Effector memory CD8-positive, alpha-beta T cell (primary cell): ENCODE data around the gene XBP1.
A peak's percentile ranks its signal among the peaks of the same experiment; 100 is the strongest.

Source experiments
- ATAC-seq: fragments of 150-1000 bp; cut with Tn5 transposase; replicated peaks from 2 replicates; pipeline ENCODE4 v1.10.0; 2021; ENCODE audit warnings: mild to moderate bottlenecking, moderate library complexity
- DNase-seq, 3 experiments: peaks; one replicate each; pipeline ENCODE4 v3.0.0; 2021
- H3K27ac Mint-ChIP-seq, 2 donors: one replicate each; pipeline ENCODE4 v1.8.0; 2022; ENCODE audit warnings: mild to moderate bottlenecking in 2 of 2, mixed read lengths in 2 of 2, moderate library complexity in 2 of 2
- H3K27me3 Mint-ChIP-seq, 2 donors: one replicate each; pipeline ENCODE4 v1.8.0; 2022; ENCODE audit warnings: mixed read lengths in 2 of 2
- H3K36me3 Mint-ChIP-seq: one replicate; pipeline ENCODE4 v1.8.0; 2022; ENCODE audit warnings: mild to moderate bottlenecking, moderate library complexity, mixed read lengths; ENCODE audit not compliant: insufficient read depth
- H3K4me1 Mint-ChIP-seq, 2 donors: one replicate each; pipeline ENCODE4 v1.8.0; 2022; ENCODE audit warnings: low read depth in 2 of 2, mixed read lengths in 2 of 2
- H3K4me3 Mint-ChIP-seq, 2 donors: one replicate each; pipeline ENCODE4 v1.8.0; 2022; ENCODE audit warnings: mild to moderate bottlenecking in 2 of 2, mixed read lengths in 2 of 2, moderate library complexity in 2 of 2
- H3K9me3 Mint-ChIP-seq, 2 donors: one replicate each; pipeline ENCODE4 v1.8.0; 2022; ENCODE audit warnings: mixed read lengths in 2 of 2

Gene XBP1

GRCh38 chr22:28793976-28794584 is 6.3 kb downstream of the XBP1 start:
- Mint-ChIP-seq H3K27ac (peak overlapping the region; percentile 81 to 85), H3K27me3 (no peaks in the 10 kb centered on the region), H3K4me3 (peak overlapping the region in 1 of 2 donors; percentile 41), H3K4me1 (peaks cover 60 to 69% of the 10 kb centered on the region in 2 donors), H3K9me3 (no peaks in the 10 kb centered on the region), H3K36me3 (peaks cover 67% of the 10 kb centered on the region)
- DNase-seq (no peak), ATAC-seq (no peak)

DNA sequence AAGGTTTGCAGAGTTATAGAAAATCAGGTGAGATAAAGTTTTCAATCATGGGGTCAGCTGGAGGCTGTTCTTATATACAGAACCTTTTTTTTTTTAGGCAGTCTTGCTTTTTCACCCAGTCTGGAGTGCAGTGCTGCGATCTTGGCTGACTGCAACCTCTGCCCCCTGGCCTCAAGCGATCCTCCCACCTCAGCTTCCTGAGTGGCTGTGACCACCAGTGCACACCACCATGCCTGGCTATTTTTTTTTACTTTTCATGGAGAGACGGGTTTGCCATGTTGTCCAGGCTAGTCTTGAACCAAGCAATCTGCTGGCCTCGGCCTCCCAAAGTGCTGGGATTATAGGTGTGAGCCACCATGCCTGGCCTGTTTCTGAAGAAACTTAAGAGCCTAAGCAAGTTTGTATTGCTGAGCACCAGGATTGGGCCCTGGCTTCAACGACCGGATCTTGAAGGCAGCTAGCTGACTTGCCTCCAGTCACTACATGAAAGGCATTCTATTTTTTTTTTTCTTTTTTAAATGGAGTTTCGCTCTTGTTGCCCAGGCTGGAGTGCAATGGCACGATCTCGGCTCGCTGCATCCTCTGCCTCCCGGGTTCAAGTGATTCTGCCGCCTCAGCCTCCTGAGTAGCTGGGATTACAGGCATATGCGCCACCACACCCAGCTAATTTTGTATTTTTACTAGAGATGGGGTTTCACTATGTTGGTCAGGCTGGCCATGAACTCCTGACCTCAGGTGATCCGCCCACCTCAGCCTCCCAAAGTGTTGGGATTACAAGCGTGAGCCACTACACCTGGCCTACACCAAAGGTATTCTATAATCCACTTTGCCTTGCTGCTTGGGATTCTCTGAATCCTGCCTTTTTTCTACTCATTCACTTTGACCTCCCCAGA is 7.6 kb downstream of the XBP1 start:
- peaks cover 55 to 60% of the 10 kb centered on the region in 2 donors for H3K4me1 Mint-ChIP-seq
- H3K27me3 Mint-ChIP-seq, result no peaks in the 10 kb centered on the region
- peak overlapping the region; percentile 81 to 85 for H3K27ac Mint-ChIP-seq
- no peaks in the 10 kb centered on the region for H3K9me3 Mint-ChIP-seq
- peaks cover 63% of the 10 kb centered on the region for H3K36me3 Mint-ChIP-seq
- DNase-seq (no peak), ATAC-seq (peak; percentile 63)
- peak overlapping the region; percentile 48 to 54 for H3K4me3 Mint-ChIP-seq

GRCh38 chr22:28791841-28792490 is 8.4 kb downstream of the XBP1 start:
- Mint-ChIP-seq H3K4me3 (peak overlapping the region; percentile 19 to 54), H3K4me1 (peaks cover 54 to 55% of the 10 kb centered on the region in 2 donors)
- no peak for DNase-seq

GRCh38 chr22:28791124-28791523 is 9.2 kb downstream of the XBP1 start:
- ATAC-seq, result no peak
- H3K36me3 Mint-ChIP-seq, result peaks cover 59% of the 10 kb centered on the region
- H3K4me3 Mint-ChIP-seq, result peak overlapping the region in 1 of 2 donors; percentile 54
- peak overlapping the region; percentile 49 to 81 for H3K27ac Mint-ChIP-seq
- peaks cover 46% of the 10 kb centered on the region in 2 donors for H3K4me1 Mint-ChIP-seq
- no peaks in the 10 kb centered on the region for H3K9me3 Mint-ChIP-seq
- no peaks in the 10 kb centered on the region for H3K27me3 Mint-ChIP-seq
- DNase-seq, result no peak

More at GRCh38 chr22:28791841-28792490, 8.4 kb downstream of the XBP1 start:
- peak; percentile 50 for ATAC-seq
- H3K27ac Mint-ChIP-seq, result peak overlapping the region; percentile 81
- H3K27me3 Mint-ChIP-seq, result no peaks in the 10 kb centered on the region
- peaks cover 60% of the 10 kb centered on the region for H3K36me3 Mint-ChIP-seq
- no peaks in the 10 kb centered on the region for H3K9me3 Mint-ChIP-seq

DNA sequence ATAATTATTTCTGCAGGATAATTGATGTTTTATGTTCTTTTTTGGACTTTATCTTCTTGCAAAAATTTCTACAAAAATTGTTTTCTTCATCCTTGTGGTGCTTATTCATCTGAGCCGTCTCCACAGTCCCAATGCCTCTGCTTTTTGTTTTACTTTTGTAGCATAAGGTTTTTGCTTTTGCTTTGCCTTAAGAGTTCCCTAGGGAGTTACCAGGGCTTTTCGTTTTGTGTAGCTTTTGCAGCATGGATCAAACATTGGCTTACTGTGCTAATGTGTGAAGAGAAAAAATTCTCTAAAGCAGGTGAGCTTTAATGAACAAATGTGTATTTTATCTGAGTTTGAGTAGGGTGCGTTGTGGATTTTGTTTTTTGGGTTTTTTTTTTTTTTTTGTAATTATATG is 11.8 kb downstream of the XBP1 start:
- peaks cover 56% of the 10 kb centered on the region for H3K36me3 Mint-ChIP-seq
- no peaks in the 10 kb centered on the region for H3K27me3 Mint-ChIP-seq
- ATAC-seq (no peak), DNase-seq (no peak)
- H3K27ac Mint-ChIP-seq, result peak overlapping the region in 1 of 2 donors; percentile 44
- H3K9me3 Mint-ChIP-seq, result no peaks in the 10 kb centered on the region
- no peak overlapping the region for H3K4me3 Mint-ChIP-seq
- peaks cover 33 to 34% of the 10 kb centered on the region in 2 donors for H3K4me1 Mint-ChIP-seq

GRCh38 chr22:28783786-28784671 is 16.3 kb downstream of the XBP1 start:
- no peaks in the 10 kb centered on the region for H3K9me3 Mint-ChIP-seq
- ATAC-seq, result no peak
- peaks cover 80% of the 10 kb centered on the region for H3K36me3 Mint-ChIP-seq
- no peak for DNase-seq
- H3K27ac Mint-ChIP-seq, result peak overlapping the region in 1 of 2 donors; percentile 31
- H3K4me3 Mint-ChIP-seq, result no peak overlapping the region
- H3K27me3 Mint-ChIP-seq, result no peaks in the 10 kb centered on the region
- peaks cover 7 to 14% of the 10 kb centered on the region in 2 donors for H3K4me1 Mint-ChIP-seq

- ATAC-seq, result no peak
- Mint-ChIP-seq H3K9me3 (no peaks in the 10 kb centered on the region), H3K27me3 (no peaks in the 10 kb centered on the region), H3K4me1 (peaks cover 10 to 24% of the 10 kb centered on the region in 2 donors), H3K4me3 (no peak overlapping the region), H3K36me3 (peaks cover 80% of the 10 kb centered on the region), H3K27ac (peak overlapping the region in 1 of 2 donors; percentile 28)
- DNase-seq, result no peak
These were observed 20.1 kb downstream of the XBP1 start for GRCh38 chr22:28780296-28780695.

- no peak overlapping the region for H3K27ac Mint-ChIP-seq
- no peaks in the 10 kb centered on the region for H3K9me3 Mint-ChIP-seq
- H3K4me1 Mint-ChIP-seq, result peaks cover 7 to 26% of the 10 kb centered on the region in 2 donors
- H3K4me3 Mint-ChIP-seq, result no peak overlapping the region
- peaks cover 80% of the 10 kb centered on the region for H3K36me3 Mint-ChIP-seq
- DNase-seq (no peak), ATAC-seq (no peak)
- no peaks in the 10 kb centered on the region for H3K27me3 Mint-ChIP-seq
These were observed 20.5 kb downstream of the XBP1 start for GRCh38 chr22:28779833-28780232.

GRCh38 chr22:28774378-28774777 is 26.0 kb downstream of the XBP1 start:
- peaks cover 16 to 22% of the 10 kb centered on the region in 2 donors for H3K4me1 Mint-ChIP-seq
- DNase-seq (no peak), ATAC-seq (no peak)
- H3K9me3 Mint-ChIP-seq, result no peaks in the 10 kb centered on the region
- peak overlapping the region in 1 of 2 donors; percentile 96 for H3K27ac Mint-ChIP-seq
- no peaks in the 10 kb centered on the region for H3K27me3 Mint-ChIP-seq
- peak overlapping the region; percentile 91 to 92 for H3K4me3 Mint-ChIP-seq
- peaks cover 62% of the 10 kb centered on the region for H3K36me3 Mint-ChIP-seq

DNA sequence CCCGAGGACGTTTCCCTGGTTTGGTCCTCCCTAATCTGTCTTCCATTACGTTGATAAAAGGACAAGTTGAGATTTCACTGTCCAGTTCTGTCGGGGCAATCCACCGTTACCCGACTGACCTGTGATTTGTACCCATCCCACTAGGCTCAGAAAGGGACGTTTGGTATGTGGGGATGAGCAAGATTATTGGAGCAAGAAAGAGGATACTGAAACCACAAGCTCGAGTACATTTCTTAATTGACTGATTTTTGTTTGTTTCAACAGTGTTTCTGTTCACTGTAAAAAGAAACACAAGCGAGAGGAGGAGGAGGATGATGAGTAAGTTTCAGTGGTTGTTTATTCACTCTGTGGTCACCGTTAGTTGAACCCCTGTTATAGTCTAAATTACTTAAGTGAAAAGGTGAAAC is 26.9 kb downstream of the XBP1 start:
- peak overlapping the region; percentile 91 to 92 for H3K4me3 Mint-ChIP-seq
- H3K4me1 Mint-ChIP-seq, result peaks cover 16 to 22% of the 10 kb centered on the region in 2 donors
- peaks cover 59% of the 10 kb centered on the region for H3K36me3 Mint-ChIP-seq
- no peaks in the 10 kb centered on the region for H3K9me3 Mint-ChIP-seq
- ATAC-seq (no peak), DNase-seq (no peak)
- H3K27me3 Mint-ChIP-seq, result no peaks in the 10 kb centered on the region
- peak overlapping the region; percentile 89 to 96 for H3K27ac Mint-ChIP-seq

- Mint-ChIP-seq H3K9me3 (no peaks in the 10 kb centered on the region), H3K27me3 (no peaks in the 10 kb centered on the region), H3K27ac (peak within 1 kb of the TSS; percentile 89 to 96), H3K4me1 (peaks cover 16 to 22% of the 10 kb centered on the region in 2 donors), H3K4me3 (peak within 1 kb of the TSS; percentile 91 to 92), H3K36me3 (peaks cover 52% of the 10 kb centered on the region)
- ATAC-seq (peak; percentile 92), DNase-seq (peak; percentile 89 to 90 (median 89))
These were observed 27.5 kb downstream of the XBP1 start, which contains the start of gene CCDC117 for GRCh38 chr22:28772633-28773460. CCDC117 (plus strand) TSS chr22:28772695; CDS start chr22:28772850, 155 bp downstream.
